Esophagus squamous epithelium (tissue), 4 donors: Measurements from ENCODE around the gene CDKN2D.
A peak's percentile ranks its signal among the peaks of the same experiment; 100 is the strongest.

Experiments used
- CTCF ChIP-seq, 6 experiments: fragments of 450-650 bp in 4 of 6; fragments of 200-600 bp in 2 of 6; sonication (generic) in 2 of 6; IDR thresholded peaks; one replicate each; pipeline ENCODE4 v1.5.1; 2016 to 2019; ENCODE audit warnings: antibody characterized with exemption in 6 of 6, mild to moderate bottlenecking in 4 of 6, moderate library complexity in 4 of 6
- POLR2A ChIP-seq, 4 donors: fragments of 450-650 bp; IDR thresholded peaks; one replicate each; pipeline ENCODE4 v1.6.1; 2017; ENCODE audit warnings: antibody characterized with exemption in 4 of 4, mild to moderate bottlenecking in 4 of 4, moderate library complexity in 3 of 4

- TF ChIP-seq CTCF (IDR thresholded peaks at IDR 0.05) (no peak), POLR2A (IDR thresholded peaks at IDR 0.05) (peak in 2 of 4 donors; percentile 81 to 88)
Measured at GRCh38 chr19:10543420-10544241, 25.1 kb downstream of the CDKN2D start, which contains the start of gene ATG4D.
